Activated CD8-positive, alpha-beta memory T cell treated with anti-CD3 and anti-CD28 coated beads for 24 hours (primary cell): ENCODE results near the gene DNPH1.
A peak's percentile ranks its signal among the peaks of the same experiment; 100 is the strongest.

Source experiments
- DNase-seq: peaks from one replicate; pipeline ENCODE4 v3.0.0-alpha.2; 2020

The DNPH1 gene

DNA sequence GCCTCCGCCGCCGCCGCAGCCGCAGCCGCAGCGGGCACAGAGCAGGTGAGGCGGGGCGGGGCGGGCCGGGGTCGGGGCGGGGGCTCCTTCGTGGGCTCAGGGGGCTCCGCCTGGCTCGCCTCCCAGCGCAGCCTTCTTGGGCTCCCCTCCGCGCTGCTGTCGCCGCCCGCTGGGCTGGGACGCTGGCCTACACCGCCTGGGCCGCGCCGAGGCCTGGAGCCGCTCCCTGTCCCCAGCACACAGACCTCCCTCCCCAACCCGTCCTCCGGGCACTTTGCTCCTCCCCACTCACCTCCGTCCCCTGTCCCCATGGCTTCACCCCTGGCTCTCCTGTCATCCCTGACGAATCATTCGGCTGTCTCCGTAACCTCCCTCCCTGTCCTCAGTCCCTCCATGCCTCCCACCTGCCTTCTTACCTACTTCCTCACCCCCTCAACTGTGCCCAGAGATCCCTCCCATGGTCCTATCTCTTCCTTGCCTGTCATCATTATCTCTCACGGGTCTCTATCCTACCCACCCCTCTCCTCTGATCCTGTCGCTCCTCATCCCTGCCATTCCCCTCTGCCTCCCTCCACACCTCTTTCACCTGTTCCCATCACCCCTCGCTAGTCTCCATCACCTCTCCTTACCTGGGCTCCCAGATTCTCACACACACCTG, 14.5 kb upstream of the DNPH1 start:
- peak; percentile 53 for DNase-seq

DNA sequence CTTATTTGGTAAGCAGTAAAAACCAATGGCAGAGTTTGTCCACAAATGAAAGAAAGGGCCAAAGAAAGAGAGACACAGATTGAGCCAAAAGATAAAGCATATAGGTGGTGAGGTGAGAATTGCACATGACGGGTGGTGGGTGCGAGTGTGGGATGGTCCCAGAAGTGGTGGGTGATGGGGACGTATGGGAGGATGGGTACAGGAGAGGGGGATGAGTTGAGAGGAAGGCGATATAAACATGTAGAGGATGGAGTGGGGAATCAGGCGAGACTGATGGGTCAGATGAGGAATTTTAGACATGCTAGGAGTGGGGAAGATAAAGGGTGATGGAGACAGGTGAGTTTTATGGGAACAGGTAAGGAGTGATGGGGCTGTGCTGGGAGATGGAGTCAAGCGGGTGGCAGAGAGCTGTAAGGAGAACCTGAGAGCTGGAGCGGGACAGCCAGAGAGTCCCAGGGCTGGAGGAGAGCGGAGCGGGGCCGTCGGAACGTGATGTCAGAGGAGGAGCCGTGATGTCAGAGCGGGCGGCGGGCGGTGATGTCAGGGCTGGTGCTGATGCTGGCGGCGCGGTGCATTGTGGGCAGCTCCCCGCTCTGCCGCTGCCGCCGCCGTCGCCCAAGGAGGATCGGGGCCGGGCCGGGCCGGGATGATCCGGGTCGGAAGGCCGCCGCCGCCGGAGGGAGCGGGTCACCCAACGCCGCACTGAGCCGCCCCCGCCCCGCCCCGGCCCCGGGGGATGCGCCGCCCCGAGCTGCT, 13.8 kb upstream of the DNPH1 start, which contains the start of gene TTBK1:
TTBK1 (plus strand) TSS at position 574 of the 756 bp plus-strand sequence. CDS start 3,180 bp downstream, outside the sequence.
- peak; percentile 62 for DNase-seq

DNA sequence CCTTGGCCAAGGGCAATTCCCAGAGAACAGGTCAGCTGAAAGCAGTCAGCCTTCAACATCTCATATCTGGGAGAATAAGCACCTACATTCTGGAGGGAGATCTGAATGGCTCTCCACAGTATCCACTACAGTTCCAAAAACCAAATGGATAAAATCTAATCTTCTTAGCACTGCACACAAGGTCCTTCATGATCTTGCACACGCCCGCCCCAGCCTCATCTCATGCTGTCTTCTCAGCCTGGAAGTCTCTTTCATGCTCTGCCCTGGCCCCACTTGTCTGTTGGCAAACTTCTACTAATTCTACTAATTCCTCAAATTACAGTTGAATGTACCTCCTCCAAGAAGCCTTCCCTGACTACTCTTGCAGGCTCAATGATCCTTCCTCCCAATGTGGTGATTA, 12.2 kb upstream of the DNPH1 start:
- DNase-seq, result no peak

DNA sequence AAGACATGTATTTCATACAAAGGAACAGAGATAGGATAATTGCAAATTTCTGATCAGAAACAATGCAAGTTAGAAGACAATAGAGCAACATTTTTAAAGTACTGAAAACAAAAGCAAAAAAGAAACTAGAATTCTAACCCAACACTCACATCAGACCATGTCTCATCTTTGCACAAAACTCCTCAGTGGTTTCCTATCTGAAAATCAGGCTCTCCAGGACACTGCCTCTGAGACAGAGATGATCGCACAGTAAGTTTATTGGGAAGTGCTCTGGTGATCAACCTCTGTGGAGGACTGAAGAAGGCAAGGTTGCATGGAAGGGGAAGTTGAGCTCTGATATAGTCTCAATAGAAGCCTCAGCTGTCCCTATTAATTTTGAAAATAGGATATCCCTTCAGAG, 11.7 kb upstream of the DNPH1 start:
- no peak for DNase-seq

DNA sequence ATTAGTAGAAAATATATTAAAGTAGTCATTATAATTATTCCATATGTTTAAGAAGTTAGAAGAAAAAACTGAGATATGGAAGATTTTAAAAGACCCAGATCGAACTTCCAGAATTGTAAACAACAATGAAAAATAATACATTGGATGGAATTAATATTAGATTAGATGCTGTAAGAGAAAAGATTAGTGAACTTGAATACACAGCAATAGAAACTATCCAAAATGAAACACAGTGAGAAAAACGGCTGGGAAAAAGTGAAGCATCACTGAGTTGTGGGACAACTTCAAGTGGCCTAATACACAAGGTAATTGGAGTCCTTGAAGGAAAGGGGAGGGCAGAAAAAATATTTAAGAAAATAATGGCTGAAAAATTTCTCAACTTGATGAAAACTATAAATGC, 9.8 kb upstream of the DNPH1 start:
- no peak for DNase-seq

DNA sequence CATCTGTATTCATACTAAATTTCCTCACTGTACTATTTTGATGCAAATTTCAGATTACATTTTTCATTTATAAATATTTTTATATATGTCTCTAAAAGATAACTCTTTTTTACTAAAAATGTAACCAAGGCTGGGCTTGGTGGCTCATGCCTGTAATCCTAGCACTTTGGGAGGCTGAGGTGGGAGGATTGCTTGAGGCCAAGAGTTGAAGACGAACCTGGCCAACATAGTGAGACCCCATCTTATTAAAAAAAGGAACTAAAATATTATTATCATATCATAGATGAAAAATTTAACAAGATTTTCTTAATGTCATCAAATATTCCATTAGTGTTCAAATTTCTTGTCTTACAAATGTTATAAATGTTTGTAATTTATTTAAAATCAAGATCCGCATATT, 6.6 kb upstream of the DNPH1 start:
- no peak for DNase-seq

DNA sequence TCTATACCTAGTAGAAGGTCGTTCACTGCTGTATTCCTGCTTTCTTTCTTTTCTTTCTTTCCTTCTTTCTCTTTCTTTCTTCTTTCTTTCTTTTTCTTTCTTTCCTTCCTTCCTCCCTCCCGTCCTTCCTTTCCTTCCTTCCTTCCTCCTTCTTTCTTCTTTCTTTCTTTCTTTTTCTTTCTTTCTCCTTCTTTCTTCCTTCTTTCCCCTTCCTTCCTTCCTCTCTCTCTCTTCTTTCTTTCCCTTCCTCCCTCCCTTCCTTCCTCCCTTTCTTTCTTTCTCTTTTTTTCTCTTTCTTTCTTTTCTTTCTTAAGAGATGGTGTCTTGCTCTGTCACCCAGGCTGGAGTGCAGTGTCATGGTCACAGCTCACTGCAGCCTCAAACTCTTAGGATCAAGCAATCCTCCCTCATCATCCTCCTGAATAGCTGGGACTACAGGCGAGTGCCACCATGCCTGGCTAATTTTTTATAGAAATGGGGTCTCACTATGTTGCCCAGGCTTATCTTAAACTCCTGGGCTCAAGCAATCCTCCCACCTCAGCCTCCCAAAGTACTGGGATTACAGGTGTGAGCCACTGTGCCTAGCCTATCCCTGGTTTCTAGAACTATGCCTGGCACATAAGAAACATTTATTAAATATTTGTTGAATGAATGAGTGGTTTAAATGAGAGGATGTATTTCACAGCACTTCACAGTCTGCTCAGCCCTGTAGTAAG, 2.6 kb upstream of the DNPH1 start:
- no peak for DNase-seq

DNA sequence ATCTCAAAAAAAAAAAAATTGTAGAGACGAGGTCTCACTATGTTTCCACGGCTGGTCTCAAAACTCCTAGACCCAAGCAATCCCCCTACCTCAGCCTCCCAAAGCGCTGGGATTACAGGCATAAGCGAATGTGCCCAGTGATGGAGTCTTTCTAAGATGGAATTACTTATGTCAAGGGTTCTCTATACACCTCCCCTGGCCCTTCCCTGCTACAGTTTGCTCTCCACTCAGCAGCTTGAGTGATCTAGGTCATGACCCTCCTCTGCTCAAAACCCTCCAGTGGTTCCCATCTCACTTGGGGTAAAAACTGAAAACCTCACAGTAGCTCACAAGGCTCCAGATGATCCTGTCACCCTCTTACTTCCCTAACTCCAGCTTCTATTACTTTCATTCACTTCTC, 1.8 kb upstream of the DNPH1 start:
- no peak for DNase-seq

DNA sequence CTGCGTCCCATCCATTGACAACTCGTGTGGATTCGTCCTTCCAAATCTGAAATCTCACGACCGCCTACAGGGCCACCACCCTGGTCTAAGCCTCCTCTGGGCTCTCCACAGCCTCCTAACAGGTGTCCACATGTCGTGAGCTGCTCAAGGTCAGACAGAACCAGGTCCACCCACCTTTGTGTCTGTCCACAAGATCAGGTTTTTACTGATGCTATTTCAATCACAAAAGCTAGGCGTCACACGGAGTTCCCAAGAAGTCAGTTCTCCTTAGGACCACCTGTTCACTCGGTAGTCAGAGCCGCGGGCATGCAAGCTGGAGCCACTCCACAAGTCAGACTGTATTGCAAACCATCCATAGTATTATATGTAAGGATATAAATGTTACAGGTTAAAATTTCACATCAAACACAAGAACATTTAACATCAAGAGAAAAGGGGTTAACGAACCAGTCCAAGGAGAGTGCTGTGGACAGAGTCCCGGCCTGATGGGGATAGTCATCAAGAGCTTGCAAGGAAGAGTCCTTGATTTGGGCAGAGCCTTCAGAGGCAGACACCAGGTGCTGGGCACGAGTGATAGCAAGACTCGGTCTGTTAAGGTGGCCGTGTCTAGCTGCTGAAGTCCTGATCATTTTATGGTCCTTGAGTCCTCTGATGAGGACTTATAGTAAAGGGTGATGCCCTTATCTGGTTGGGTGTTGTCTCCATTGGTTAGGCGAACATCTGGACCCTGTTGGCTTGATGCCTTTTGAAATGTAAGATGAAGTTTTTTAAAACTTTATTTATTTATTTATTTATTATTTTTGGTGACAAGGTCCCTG, 731 bp upstream of the DNPH1 start:
- DNase-seq, result no peak

DNA sequence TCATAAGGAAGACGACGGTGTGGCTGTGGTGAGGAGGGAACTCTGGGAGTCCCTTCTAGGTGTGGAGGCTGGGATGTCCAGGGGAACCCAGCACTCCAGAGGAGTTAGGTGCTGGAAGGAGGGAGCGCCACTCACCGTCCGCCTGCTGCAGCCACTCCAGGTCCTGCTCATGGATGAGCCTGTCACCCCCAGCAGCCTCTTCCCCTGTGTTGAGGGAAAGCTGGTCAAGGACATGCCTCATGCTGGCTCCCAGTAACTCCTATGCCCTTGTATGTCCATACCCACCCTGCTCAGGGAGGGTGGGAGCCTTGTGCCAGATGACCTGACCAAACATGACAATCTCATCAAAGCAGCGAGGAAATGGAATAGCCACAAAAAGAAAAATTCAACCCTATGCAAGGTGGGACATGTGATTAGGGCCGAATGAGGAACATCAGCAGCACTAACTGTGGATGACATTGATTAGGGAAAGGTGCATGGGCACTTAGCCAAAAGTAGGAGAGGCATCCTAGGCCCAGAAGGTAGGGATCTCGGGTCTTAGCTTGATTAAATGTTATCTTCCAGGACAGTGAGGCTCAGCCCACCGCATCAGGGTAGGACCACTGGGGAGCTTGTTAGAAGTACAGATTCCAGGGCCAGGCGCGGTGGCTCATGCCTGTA, 3.0 kb downstream of the DNPH1 start:
- no peak for DNase-seq

DNA sequence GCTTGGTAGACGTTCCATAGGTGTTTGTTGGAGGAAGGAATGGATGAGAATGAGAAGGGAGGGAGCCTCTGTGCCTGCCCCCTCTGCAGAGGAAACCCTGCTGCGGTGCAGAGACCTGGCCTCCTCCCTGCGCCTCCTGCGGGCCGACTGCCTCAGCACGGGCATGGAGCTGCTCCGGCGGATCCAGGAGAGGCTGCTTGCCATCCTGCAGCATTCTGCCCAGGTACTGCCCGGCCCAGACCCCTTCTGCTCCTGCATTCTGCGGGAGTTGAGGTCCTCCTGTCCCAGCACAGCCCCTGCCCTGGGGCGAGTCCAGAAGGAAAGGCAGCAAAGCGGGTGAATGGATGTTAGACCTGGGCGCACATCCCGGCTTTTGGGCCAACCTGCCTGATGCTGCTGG, 6.1 kb downstream of the DNPH1 start:
- no peak for DNase-seq

DNA sequence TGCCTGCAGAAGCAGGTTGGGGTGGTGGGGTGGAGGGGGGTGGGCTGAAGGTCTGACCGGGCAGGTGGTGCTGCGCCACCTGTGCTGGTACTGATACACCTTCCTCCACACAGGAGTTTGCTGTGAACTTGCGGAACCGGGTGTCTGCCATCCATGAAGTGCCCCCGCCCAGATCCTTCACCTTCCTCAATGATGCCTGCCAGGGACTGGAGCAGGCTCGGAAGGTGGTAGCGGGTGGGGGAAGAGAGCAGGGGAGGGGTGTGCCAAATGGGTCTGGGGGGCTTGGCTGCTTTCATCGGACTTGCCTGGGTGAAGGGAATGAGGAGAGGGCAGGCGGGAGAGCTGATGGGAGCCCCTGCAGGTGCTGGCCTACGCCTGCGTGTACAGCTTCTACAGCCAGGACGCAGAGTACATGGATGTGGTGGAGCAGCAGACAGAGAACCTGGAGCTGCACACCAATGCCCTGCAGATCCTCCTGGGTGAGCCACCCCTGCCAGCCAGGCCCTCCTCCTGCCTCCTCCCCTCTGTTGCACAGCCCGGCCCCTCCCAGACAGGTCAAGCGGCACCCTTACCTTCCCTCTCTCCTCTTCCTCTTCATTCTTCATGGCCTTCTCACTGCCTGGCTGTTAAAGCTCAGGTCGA, 6.7 kb downstream of the DNPH1 start:
- DNase-seq, result no peak

DNA sequence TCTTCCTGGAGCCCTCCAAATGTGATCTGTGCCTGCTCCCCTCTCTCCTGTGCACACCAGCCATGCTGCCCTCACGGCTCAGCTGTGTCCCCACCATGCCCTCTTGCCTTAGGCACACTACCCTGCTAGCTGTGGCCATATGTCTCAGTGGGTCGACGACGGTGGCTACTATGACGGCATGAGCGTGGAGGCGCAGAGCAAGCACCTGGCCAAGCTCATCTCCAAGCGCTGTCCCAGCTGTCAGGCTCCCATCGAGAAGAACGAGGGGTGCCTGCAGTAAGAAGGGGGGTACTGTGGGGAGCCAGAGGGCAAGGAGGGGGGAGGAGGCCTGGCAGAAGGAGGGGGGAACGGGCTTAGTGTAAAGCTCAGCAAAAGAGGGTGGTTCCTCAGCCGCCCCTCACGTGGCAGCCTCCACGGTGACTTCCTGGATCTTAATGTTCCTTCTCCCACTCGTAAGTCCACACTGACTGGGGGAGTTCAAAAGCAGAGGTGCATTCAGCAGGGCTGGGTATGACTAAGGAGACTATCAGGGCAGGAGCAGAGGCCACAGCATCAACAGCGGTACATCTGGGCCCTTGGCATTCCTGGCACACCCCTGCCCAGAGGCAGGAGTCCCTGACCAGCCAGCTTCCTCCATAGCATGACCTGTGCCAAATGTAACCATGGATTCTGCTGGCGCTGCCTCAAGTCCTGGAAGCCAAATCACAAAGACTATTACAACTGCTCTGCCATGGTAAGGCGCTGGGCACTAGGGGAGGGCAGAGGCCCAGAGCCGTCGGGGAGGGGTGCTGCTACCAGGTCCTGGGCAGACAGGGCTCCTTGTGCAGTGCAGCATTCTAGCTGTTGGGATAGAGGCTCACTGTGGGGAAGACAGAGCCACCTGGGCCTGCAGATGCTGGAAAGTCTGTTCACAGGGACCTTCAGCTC, 8.0 kb downstream of the DNPH1 start:
- no peak for DNase-seq

DNA sequence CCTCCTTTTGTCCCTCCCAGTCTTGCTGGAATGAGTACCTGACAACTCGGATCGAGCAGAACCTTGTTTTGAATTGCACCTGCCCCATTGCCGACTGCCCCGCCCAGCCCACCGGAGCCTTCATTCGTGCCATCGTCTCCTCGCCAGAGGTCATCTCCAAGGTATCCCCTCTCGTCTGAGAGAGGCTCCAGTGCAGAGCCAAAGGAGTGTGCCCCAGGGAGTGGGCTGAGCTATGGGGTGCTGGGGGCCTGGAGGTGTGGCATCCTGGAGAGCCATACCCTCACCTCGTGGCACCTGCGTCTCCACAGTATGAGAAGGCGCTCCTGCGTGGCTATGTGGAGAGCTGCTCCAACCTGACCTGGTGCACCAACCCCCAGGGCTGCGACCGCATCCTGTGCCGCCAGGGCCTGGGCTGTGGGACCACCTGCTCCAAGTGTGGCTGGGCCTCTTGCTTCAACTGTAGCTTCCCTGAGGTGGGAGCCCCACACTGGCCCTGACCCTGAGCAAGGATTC, 8.8 kb downstream of the DNPH1 start:
- DNase-seq, result no peak

DNA sequence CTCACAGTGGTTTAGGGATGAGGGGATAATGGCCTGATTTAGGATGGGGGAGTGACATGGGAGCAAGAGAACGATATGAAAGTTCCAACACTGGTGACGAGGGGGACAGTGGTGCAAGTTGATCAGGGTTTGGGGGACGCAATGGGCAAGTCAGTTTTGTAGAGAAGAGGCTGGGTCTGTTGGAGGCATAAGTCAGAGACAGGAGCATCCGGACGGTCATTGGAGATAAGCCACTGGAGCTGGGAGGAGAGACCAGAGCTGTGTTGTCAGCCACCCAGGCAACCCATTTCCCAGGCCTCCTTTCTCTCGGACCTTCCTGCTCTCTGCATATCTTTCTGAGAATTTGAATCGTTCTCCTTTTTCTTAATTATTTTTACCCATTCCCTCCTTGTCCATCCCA, 9.5 kb downstream of the DNPH1 start:
- DNase-seq, result no peak

DNA sequence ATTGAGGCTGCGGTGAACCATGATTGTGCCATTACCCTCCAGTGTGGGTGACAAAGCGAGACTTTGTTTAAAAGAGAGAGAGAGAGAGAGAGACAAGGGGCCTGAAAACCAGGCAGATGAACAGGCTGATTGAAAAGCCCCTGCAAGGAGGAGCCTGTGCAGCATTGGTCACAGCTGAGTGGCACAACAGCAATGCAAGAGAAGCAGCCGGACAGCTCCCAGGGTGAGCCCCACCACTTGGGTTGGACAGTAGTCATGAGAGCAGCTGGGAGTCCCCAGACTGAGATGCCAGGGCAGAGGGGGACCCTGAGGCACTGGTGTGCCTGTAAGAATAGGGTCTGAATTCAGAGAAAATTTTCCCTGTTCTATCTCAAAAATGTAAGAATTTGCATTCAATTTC, 10.2 kb downstream of the DNPH1 start:
- no peak for DNase-seq

DNA sequence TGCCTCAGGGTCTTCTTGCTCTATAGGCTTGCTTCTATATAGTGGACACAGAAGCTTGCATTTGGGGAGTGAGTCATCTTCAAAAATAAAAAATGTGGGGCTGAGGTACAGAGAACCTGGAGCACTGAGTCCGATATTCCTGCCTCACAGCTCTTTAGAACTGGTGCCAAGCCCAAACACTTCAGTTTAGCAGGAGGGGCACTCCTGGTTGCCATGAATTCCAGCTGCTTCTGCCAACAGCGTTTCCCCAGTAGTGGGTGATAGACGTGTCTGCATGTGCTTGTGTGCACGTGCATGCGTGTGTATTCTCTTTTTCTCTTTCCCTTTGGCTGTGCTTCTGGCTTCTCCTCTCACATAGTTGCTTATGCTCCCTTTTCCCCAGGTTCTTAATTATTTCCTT, 11.9 kb downstream of the DNPH1 start:
- no peak for DNase-seq

DNA sequence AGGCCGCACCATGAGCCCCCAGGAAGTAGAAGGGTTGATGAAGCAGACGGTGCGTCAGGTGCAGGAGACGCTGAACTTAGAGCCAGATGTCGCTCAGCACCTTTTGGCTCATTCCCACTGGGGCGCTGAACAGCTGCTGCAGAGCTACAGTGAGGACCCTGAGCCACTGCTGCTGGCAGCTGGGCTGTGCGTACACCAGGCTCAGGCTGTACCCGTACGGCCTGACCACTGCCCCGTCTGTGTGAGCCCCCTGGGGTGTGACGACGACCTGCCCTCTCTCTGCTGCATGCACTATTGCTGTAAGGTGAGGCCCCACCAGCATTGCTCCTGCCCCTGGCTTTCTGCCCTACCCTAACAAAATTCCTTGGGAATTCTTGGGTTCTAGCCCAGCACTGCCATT, 13.1 kb downstream of the DNPH1 start:
- no peak for DNase-seq

DNA sequence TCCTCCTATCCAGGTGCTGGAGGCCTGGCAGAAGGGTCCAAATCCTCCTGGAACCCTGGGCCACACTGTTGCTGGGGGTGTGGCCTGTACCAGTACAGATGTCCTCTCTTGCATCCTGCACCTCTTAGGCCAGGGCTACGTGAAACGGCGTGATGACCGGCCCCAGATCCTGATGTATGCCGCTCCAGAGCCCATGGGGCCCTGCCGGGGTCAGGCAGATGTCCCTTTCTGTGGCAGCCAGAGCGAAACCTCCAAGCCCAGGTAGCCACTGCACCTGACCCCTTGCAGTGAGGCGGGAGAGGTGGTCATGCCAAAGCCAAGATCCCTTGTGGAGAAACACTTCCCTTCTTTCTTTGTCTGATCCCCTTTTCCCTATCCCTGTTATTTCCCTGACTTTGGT, 14.2 kb downstream of the DNPH1 start:
- DNase-seq, result no peak

DNA sequence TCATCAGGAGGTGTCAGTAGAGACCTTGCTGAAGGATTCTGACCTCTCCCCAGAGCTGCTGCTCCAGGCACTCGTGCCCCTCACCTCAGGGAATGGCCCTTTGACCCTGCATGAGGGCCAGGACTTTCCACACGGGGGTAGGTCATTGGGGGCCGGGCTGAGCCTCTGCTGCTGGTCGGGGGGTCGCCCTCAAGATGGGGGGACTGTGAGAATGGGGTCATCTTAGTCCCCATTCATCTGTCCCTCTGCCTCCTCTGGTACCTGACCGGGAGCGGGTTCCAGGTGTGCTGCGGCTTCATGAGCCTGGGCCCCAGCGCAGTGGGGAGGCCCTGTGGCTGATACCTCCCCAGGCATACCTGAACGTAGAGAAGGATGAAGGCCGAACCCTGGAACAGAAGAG, 15.8 kb downstream of the DNPH1 start:
- no peak for DNase-seq

DNA sequence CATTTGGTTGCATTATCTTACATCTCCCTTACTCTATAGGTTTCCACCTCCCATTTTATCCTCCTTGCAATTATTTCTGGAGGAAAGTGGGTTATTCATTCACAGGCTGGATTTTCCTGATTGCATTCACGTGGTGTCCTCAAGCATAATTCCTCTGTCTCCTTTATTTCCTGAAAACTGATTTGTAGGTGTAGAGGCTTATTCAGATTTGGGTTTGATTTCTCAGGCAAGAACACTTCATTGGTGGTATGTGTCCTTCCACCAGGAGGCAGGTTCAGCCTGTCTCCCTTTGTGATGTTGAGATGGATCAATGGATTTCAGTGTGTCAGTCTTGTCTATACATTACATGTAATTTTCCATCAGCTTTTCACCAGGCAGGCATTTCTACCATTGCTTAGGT, 17.3 kb downstream of the DNPH1 start:
- DNase-seq, result no peak
